ENCODE measurements around the gene ICAM2.

DNA sequence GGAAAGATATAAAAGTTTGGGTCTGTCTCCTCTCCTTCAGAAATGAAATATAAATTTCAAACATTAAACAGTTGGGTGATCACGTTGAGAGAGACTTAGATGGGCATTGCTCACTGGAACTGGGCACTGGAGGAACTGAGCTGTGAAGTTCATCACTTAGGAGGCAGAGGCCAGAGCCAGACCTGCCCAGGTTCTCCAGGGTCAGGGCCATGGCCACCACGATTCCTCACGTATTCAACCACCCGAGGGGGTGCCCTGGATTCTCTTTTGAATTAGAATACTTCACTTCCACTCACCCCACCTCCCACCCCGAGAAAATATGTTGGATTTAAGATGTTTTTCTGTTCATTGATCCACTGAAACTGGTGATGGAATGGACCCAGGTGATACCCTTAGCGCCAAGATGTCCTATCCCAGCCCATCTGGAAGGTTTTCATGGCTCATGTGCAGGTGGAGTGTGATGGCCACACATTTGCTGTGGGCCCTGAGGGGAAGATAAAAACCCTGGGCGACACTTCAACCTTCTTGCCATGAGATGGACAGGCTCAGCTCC is 16.1 kb downstream of the ICAM2 start:
- TF ChIP-seq EZH2phosphoT487 (IDR thresholded peaks at IDR 0.05; ENCODE audit: insufficient read depth, low read depth) (no peak), EZH2 (IDR thresholded peaks at IDR 0.05; ENCODE audit: insufficient read depth, poor library complexity, severe bottlenecking) (no peak)
